HG03575 (cell line): ENCODE measurements around the gene SSBP4.
A peak's percentile ranks its signal among the peaks of the same experiment; 100 is the strongest.
"Not testable (repeated sequence)": the region's sequence is repeated elsewhere in the genome, so short reads cannot be mapped to it uniquely, and the experiment has no call there.

Source experiments
- ATAC-seq: cut with Tn5 transposase; IDR thresholded peaks from one replicate; pipeline ENCODE4 v1.9.1; 2021; ENCODE audit not compliant: unreplicated experiment, insufficient number of reproducible peaks, low FRiP score; ENCODE audit errors: extremely low read depth

Gene SSBP4

GRCh38 chr19:18419195-18419698 is at the start of gene SSBP4:
Gene SSBP4, plus strand, starts transcription at chr19:18419398. Its CDS starts 251 bp downstream, at chr19:18419649.
- no peak for ATAC-seq

- ATAC-seq: no peak
Observed at GRCh38 chr19:18373407-18373891, 45.7 kb upstream of the SSBP4 start.

- peak; percentile 65 for ATAC-seq
Observed at GRCh38 chr19:18373892-18374629, 45.1 kb upstream of the SSBP4 start.

- no peak for ATAC-seq
Observed at GRCh38 chr19:18377026-18377425, 42.2 kb upstream of the SSBP4 start.

- ATAC-seq: no peak
Observed at GRCh38 chr19:18379803-18380747, 39.1 kb upstream of the SSBP4 start.

- ATAC-seq: no peak
Observed at GRCh38 chr19:18380843-18381242, 38.4 kb upstream of the SSBP4 start.

- ATAC-seq: not testable (repeated sequence)
Observed at GRCh38 chr19:18383622-18384021, 35.6 kb upstream of the SSBP4 start.

GRCh38 chr19:18384775-18385174 is 34.4 kb upstream of the SSBP4 start:
- ATAC-seq: no peak

- no peak for ATAC-seq
Observed at GRCh38 chr19:18385359-18385674, 33.9 kb upstream of the SSBP4 start.

- no peak for ATAC-seq
Observed at GRCh38 chr19:18385675-18386542, 33.3 kb upstream of the SSBP4 start, which contains the start of gene GDF15. Gene GDF15, plus strand, starts transcription at chr19:18386158. Its CDS starts 32 bp downstream, at chr19:18386190.

GRCh38 chr19:18386543-18387271 is 32.5 kb upstream of the SSBP4 start:
- no peak for ATAC-seq

- no peak for ATAC-seq
Observed at GRCh38 chr19:18388100-18388959, 30.9 kb upstream of the SSBP4 start.

GRCh38 chr19:18388960-18389725 is 30.1 kb upstream of the SSBP4 start:
- no peak for ATAC-seq

- no peak for ATAC-seq
Observed at GRCh38 chr19:18389726-18390064, 29.5 kb upstream of the SSBP4 start.

- ATAC-seq: no peak
Observed at GRCh38 chr19:18390065-18390907, 28.9 kb upstream of the SSBP4 start.

GRCh38 chr19:18391509-18392075 is 27.6 kb upstream of the SSBP4 start:
- no peak for ATAC-seq
